Cerebellar cortex (tissue), 1 donor: ENCODE results near the gene HTR5A.
"Not testable (repeated sequence)": the region's sequence is repeated elsewhere in the genome, so short reads cannot be mapped to it uniquely, and the experiment has no call there.

Experiments used
- DNase-seq: peaks from one replicate; pipeline ENCODE4 v3.0.0-alpha.2; 2015; ENCODE audit warnings: low spot score

Gene HTR5A

GRCh38 chr7:155069992-155070751 lies at the start of gene HTR5A:
Gene HTR5A, plus strand, starts transcription at chr7:155070324. Its CDS starts 576 bp downstream, at chr7:155070900.
- DNase-seq: peak; percentile 78

GRCh38 chr7:155020996-155021395 lies 49.1 kb upstream of the HTR5A start:
- no peak for DNase-seq

- DNase-seq: no peak
Measured at GRCh38 chr7:155021699-155022145, 48.4 kb upstream of the HTR5A start.

GRCh38 chr7:155027879-155028278 lies 42.2 kb upstream of the HTR5A start:
- DNase-seq: no peak

- DNase-seq: no peak
Measured at GRCh38 chr7:155032978-155033377, 37.1 kb upstream of the HTR5A start.

- not testable (repeated sequence) for DNase-seq
Measured at GRCh38 chr7:155034495-155034894, 35.6 kb upstream of the HTR5A start.

GRCh38 chr7:155038335-155038734 lies 31.8 kb upstream of the HTR5A start:
- no peak for DNase-seq

- no peak for DNase-seq
Measured at GRCh38 chr7:155043756-155044155, 26.4 kb upstream of the HTR5A start.

GRCh38 chr7:155048006-155048405 lies 22.1 kb upstream of the HTR5A start:
- DNase-seq: no peak

- DNase-seq: no peak
Measured at GRCh38 chr7:155051355-155051754, 18.8 kb upstream of the HTR5A start.

GRCh38 chr7:155053002-155053401 lies 17.1 kb upstream of the HTR5A start:
- DNase-seq: no peak

- no peak for DNase-seq
Measured at GRCh38 chr7:155054761-155055160, 15.4 kb upstream of the HTR5A start.

GRCh38 chr7:155057076-155057475 lies 13.0 kb upstream of the HTR5A start:
- no peak for DNase-seq

GRCh38 chr7:155058896-155059295 lies 11.2 kb upstream of the HTR5A start:
- peak; percentile 68 for DNase-seq

- DNase-seq: no peak
Measured at GRCh38 chr7:155059703-155060102, 10.4 kb upstream of the HTR5A start.

GRCh38 chr7:155062411-155062810 lies 7.7 kb upstream of the HTR5A start:
- DNase-seq: peak; percentile 95

- no peak for DNase-seq
Measured at GRCh38 chr7:155064186-155064585, 5.9 kb upstream of the HTR5A start.

GRCh38 chr7:155066417-155066950 lies 3.6 kb upstream of the HTR5A start:
- no peak for DNase-seq

- peak; percentile 72 for DNase-seq
Measured at GRCh38 chr7:155071121-155071651, 1.1 kb downstream of the HTR5A start.

- DNase-seq: peak; percentile 59
Measured at GRCh38 chr7:155071916-155072571, 1.9 kb downstream of the HTR5A start.

- no peak for DNase-seq
Measured at GRCh38 chr7:155073922-155074321, 3.8 kb downstream of the HTR5A start.

GRCh38 chr7:155084021-155084420 lies 13.9 kb downstream of the HTR5A start:
- no peak for DNase-seq

- DNase-seq: no peak
Measured at GRCh38 chr7:155084969-155085368, 14.8 kb downstream of the HTR5A start.
